OCI-LY3 (cell line): Measurements from ENCODE around the gene DOCK9.

Experiments
- H2AFZ ChIP-seq: fragments of 200-600, 300-600 bp; shearing (Covaris generic); 2 replicates; pipeline ENCODE4 v1.6.0; 2014; ENCODE audit warnings: antibody characterized with exemption, low read depth, low read length
- H3K27ac ChIP-seq: fragments of 200-600, 300-600 bp; sonication (generic); 2 replicates; pipeline ENCODE4 v1.5.1; 2014; ENCODE audit warnings: mild to moderate bottlenecking, low read length, moderate library complexity, mixed read lengths
- H3K27me3 ChIP-seq: fragments of 200-600, 300-600 bp; sonication (generic); 2 replicates; pipeline ENCODE4 v1.6.1; 2014; ENCODE audit warnings: low read depth, low read length, mixed read lengths
- H3K36me3 ChIP-seq: fragments of 200-600, 300-600 bp; sonication (generic); replicated peaks from 2 replicates; pipeline ENCODE3; 2014; ENCODE audit warnings: low read depth, low read length, mixed read lengths
- H3K4me1 ChIP-seq: fragments of 300-600, 200-600 bp; sonication (generic); 2 replicates; pipeline ENCODE4 v1.6.1; 2014; ENCODE audit warnings: low read length, mixed read lengths
- H3K4me2 ChIP-seq: fragments of 200-600, 300-600 bp; sonication (generic); 2 replicates; pipeline ENCODE4 v1.6.1; 2014; ENCODE audit warnings: low read length, mixed read lengths
- H3K4me3 ChIP-seq: fragments of 300-600, 200-600 bp; sonication (generic); 2 replicates; pipeline ENCODE4 v1.5.1; 2014; ENCODE audit warnings: antibody characterized with exemption, mild to moderate bottlenecking, low read length, moderate library complexity
- H3K79me2 ChIP-seq: fragments of 300-600, 200-600 bp; shearing (Covaris generic); 2 replicates; pipeline ENCODE4 v1.6.1; 2014; ENCODE audit warnings: mild to moderate bottlenecking, low read length, mixed read lengths
- H3K9ac ChIP-seq: fragments of 300-600, 200-600 bp; shearing (Covaris generic); 2 replicates; pipeline ENCODE4 v1.6.0; 2014; ENCODE audit warnings: mild to moderate bottlenecking, low read length, moderate library complexity
- H3K9me3 ChIP-seq: fragments of 200-600, 300-600 bp; shearing (Covaris generic); 2 replicates; pipeline ENCODE4 v1.6.1; 2014; ENCODE audit warnings: low read length, mixed read lengths; ENCODE audit not compliant: insufficient read depth
- H4K20me1 ChIP-seq: fragments of 200-600, 300-600 bp; sonication (generic); 2 replicates; pipeline ENCODE4 v1.6.1; 2016; ENCODE audit warnings: low read length, mixed read lengths; ENCODE audit not compliant: insufficient read depth
- CTCF ChIP-seq: fragments of 200-600, 300-600 bp; sonication (generic); IDR thresholded peaks from 2 replicates; pipeline ENCODE4 v1.5.1; 2014; ENCODE audit warnings: antibody characterized with exemption, low read length, low read depth
- EZH2phosphoT487 ChIP-seq: fragments of 200-600 bp; shearing (Covaris generic); IDR thresholded peaks from 2 replicates; pipeline ENCODE4 v1.6.1; 2018; ENCODE audit warnings: antibody characterized with exemption, mixed run types, low read depth

The DOCK9 gene

DNA sequence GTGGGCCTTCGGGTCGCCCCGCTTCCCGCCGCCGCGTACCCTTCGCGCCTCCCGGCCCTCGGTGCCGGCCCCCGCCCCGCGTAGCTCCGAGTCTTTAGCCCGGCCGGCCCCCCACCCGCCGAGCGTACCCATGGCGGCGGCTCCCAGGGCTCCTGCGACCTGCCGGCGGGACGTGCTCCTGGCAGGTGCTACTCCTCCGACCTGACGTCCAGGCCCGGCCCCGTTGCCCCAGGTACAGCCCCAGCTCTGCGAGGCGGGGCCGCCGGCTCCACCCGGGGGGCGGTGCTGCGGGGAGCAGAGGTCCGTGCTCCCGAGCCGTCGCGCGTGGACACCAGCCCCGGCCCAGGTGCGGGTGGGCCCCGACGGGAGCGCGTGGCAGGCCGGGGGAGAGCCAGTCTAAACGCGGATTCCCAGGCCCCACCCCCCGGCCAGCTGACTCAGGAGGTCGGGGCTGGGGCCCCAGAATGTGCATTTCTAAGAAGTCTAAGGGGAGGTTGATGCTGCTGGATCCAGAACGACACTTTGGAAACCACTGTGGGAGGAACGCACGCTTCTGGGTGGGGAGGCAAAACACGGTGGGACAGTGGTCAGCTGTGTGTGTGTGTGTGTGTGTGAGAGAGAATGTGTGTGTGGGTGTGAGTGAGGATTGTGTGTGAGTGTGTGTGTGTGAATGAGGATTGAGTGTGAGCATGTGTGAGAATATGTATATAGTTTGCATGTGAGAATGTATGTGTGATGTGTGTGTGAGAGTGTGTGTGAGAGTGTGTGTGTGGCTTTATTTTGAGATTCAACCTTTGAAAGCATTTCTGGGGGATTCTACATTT, 225.2 kb downstream of the DOCK9 start, which contains the start of gene SLC15A1:
TSS of gene SLC15A1 (minus strand) at position 206 of the 824 bp plus-strand sequence. CDS start at position 132, 74 bp downstream.
- H3K27me3 ChIP-seq, result peaks cover 8% of the 10 kb centered on the region
- no peaks in the 10 kb centered on the region for H3K79me2 ChIP-seq
- H3K9ac ChIP-seq, result no peak within 1 kb of the TSS
- H3K4me3 ChIP-seq, result no peak within 1 kb of the TSS
- H3K4me2 ChIP-seq, result no peak within 1 kb of the TSS
- H3K4me1 ChIP-seq, result no peaks in the 10 kb centered on the region
- no peaks in the 10 kb centered on the region for H4K20me1 ChIP-seq
- no peaks in the 10 kb centered on the region for H3K36me3 ChIP-seq
- H3K27ac ChIP-seq, result no peak within 1 kb of the TSS
- TF ChIP-seq EZH2phosphoT487 (no peak), CTCF (no peak)
- no peak within 1 kb of the TSS for H2AFZ ChIP-seq
- no peaks in the 10 kb centered on the region for H3K9me3 ChIP-seq

DNA sequence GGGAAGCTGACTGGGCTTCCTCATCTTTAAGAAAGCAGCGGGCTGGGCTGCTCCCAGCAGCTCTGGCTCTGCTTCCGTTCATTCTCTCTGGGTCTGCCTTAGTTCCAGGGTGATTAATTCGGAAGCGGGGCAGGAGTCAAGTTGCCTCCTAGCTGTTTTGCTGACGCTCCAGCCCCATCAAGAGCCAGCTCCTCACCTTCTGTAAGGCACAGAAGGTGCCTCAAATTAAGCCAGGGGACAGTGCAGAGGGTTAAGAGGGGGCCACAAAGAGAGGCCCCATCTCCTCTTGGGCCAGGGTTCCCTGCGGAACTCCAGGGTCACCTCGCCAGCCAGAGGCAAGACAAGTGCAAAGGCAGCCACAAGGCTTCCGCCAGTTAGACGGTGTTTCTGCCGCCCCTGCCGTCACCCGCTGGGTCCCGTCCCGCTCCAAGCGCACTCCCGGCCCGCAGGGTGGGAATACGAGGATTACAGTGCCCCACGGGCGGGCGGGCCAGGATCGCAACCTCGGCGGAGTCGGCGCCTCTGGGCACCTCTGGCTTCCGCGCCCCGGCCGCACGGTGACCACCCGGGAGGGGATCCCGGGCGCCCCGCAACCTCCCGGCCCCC, 225.9 kb downstream of the DOCK9 start:
- peaks cover 8% of the 10 kb centered on the region for H3K27me3 ChIP-seq
- no peak overlapping the region for H3K27ac ChIP-seq
- H3K36me3 ChIP-seq, result no peaks in the 10 kb centered on the region
- TF ChIP-seq EZH2phosphoT487 (no peak), CTCF (no peak)
- no peaks in the 10 kb centered on the region for H3K4me1 ChIP-seq
- no peak overlapping the region for H3K4me3 ChIP-seq
- no peaks in the 10 kb centered on the region for H3K79me2 ChIP-seq
- H4K20me1 ChIP-seq, result no peaks in the 10 kb centered on the region
- no peak overlapping the region for H3K9ac ChIP-seq
- no peaks in the 10 kb centered on the region for H3K9me3 ChIP-seq
- no peak overlapping the region for H3K4me2 ChIP-seq
- H2AFZ ChIP-seq, result no peak overlapping the region

- H3K36me3 ChIP-seq, result no peaks in the 10 kb centered on the region
- no peaks in the 10 kb centered on the region for H3K9me3 ChIP-seq
- H3K27me3 ChIP-seq, result peaks cover 8% of the 10 kb centered on the region
- no peak overlapping the region for H2AFZ ChIP-seq
- H3K27ac ChIP-seq, result no peak overlapping the region
- no peaks in the 10 kb centered on the region for H3K79me2 ChIP-seq
- H3K4me2 ChIP-seq, result no peak overlapping the region
- TF ChIP-seq CTCF, result no peak
- TF ChIP-seq EZH2phosphoT487, result no peak
- no peak overlapping the region for H3K4me3 ChIP-seq
- no peaks in the 10 kb centered on the region for H4K20me1 ChIP-seq
- H3K4me1 ChIP-seq, result no peaks in the 10 kb centered on the region
- no peak overlapping the region for H3K9ac ChIP-seq
Measured at GRCh38 chr13:98751367-98751782, 226.5 kb downstream of the DOCK9 start.

- Histone ChIP-seq H3K4me3 (no peak overlapping the region), H3K9ac (no peak overlapping the region), H4K20me1 (no peaks in the 10 kb centered on the region), H3K9me3 (no peaks in the 10 kb centered on the region), H3K36me3 (no peaks in the 10 kb centered on the region), H2AFZ (no peak overlapping the region), H3K27ac (no peak overlapping the region), H3K27me3 (peaks cover 8% of the 10 kb centered on the region), H3K79me2 (no peaks in the 10 kb centered on the region), H3K4me2 (no peak overlapping the region), H3K4me1 (no peaks in the 10 kb centered on the region)
- TF ChIP-seq EZH2phosphoT487, result no peak
- TF ChIP-seq CTCF, result no peak
Measured at GRCh38 chr13:98749501-98749900, 228.4 kb downstream of the DOCK9 start.
